ENCODE data around the gene ZNF117. TPM values are rescaled to one million over a fixed set of nuclear protein-coding genes. Genes with fewer than 3 reads are reported as not detected.

Gene ZNF117
- total and polyA plus RNA-seq, 9 of the 15 experiments (the other 6 are each of a cell fraction or from before 2014, with no cell fraction given) = 2.5 to 18.9 (median 14.1) TPM

DNA sequence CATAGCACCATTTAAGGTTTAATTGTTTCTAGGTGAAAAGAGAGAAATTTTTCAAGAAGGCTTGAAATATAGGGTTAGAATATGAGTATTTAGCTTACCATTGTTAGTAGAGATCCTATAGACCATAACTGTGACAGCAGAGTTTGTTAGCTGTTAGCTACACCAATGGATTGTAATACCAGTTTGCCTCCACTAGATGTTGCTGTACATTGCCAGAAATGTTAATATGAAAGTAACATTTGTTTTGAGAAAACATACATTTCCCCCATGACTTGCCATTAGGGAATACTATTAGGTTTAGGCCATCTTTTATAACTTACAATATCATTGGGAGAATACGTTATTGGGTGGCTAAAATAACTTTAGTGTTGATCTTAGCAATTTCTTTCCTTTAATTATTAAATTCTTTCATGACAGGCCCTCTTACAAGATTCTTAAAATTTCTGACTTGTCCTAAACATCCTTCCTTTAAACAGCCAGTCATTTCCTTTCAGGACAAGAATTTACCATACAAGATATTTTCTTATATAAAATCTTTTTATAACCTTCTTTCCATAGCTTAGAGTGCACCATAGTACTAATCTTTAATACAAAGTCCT is 39.5 kb downstream of the ZNF117 start:
- WGBS (ENCODE audit: insufficient coverage, low coverage, missing lambda C conversion rate) = 11% methylated on average over 1 of the region's 1 CpG
- TF ChIP-seq SMC3 (conservative IDR thresholded peaks at IDR 0.05; ENCODE audit: insufficient read depth, low read depth, low read length) (peak; percentile 55), MEIS2 (IDR thresholded peaks at IDR 0.05; ENCODE audit: partially characterized antibody) (peak; percentile 8), JUND (IDR thresholded peaks at IDR 0.05; ENCODE audit: borderline replicate concordance, low read depth, low read length) (0 out of 2 replicates have a peak, but pooled peaks have one; percentile 14), JUND (tag; IDR thresholded peaks at IDR 0.05; ENCODE audit: borderline replicate concordance, low read depth, low read length) (no peak), ARID2 (IDR thresholded peaks at IDR 0.05) (0 out of 2 replicates have a peak, but pooled peaks have one; percentile 18), CC2D1A (IDR thresholded peaks at IDR 0.05) (peak; percentile 53; the same call in 1 of the 2 replicates), TCF7 (IDR thresholded peaks at IDR 0.05; ENCODE audit: borderline replicate concordance) (no peak), ETV1 (tag; conservative IDR thresholded peaks at IDR 0.05; ENCODE audit: low read depth) (0 out of 2 replicates have a peak, but pooled peaks have one; percentile 9), HMG20B (CRISPR knock-in tag; IDR thresholded peaks at IDR 0.05) (no peak), CBX3 (IDR thresholded peaks at IDR 0.05; ENCODE audit: borderline replicate concordance in 1 of 2, low read length in 2 of 2) (0 out of 3 replicates have a peak, but pooled peaks of 1 of the 2 experiments have one; percentile 35)
- TF ChIP-seq, protein P1, sequence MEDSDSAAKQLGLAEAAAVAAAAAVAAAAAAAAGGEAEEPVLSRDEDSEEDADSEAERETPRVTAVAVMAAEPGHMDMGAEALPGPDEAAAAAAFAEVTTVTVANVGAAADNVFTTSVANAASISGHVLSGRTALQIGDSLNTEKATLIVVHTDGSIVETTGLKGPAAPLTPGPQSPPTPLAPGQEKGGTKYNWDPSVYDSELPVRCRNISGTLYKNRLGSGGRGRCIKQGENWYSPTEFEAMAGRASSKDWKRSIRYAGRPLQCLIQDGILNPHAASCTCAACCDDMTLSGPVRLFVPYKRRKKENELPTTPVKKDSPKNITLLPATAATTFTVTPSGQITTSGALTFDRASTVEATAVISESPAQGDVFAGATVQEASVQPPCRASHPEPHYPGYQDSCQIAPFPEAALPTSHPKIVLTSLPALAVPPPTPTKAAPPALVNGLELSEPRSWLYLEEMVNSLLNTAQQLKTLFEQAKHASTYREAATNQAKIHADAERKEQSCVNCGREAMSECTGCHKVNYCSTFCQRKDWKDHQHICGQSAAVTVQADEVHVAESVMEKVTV (CRISPR knock-in tag; IDR thresholded peaks at IDR 0.05) = peak; percentile 60; the same call in 1 of the 2 replicates
- TF ChIP-seq, protein P2, sequence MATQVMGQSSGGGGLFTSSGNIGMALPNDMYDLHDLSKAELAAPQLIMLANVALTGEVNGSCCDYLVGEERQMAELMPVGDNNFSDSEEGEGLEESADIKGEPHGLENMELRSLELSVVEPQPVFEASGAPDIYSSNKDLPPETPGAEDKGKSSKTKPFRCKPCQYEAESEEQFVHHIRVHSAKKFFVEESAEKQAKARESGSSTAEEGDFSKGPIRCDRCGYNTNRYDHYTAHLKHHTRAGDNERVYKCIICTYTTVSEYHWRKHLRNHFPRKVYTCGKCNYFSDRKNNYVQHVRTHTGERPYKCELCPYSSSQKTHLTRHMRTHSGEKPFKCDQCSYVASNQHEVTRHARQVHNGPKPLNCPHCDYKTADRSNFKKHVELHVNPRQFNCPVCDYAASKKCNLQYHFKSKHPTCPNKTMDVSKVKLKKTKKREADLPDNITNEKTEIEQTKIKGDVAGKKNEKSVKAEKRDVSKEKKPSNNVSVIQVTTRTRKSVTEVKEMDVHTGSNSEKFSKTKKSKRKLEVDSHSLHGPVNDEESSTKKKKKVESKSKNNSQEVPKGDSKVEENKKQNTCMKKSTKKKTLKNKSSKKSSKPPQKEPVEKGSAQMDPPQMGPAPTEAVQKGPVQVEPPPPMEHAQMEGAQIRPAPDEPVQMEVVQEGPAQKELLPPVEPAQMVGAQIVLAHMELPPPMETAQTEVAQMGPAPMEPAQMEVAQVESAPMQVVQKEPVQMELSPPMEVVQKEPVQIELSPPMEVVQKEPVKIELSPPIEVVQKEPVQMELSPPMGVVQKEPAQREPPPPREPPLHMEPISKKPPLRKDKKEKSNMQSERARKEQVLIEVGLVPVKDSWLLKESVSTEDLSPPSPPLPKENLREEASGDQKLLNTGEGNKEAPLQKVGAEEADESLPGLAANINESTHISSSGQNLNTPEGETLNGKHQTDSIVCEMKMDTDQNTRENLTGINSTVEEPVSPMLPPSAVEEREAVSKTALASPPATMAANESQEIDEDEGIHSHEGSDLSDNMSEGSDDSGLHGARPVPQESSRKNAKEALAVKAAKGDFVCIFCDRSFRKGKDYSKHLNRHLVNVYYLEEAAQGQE (IDR thresholded peaks at IDR 0.05; ENCODE audit: borderline replicate concordance) = peak; percentile 79
- TF ChIP-seq, protein P2 (CRISPR knock-in tag; IDR thresholded peaks at IDR 0.05; ENCODE audit: low read depth) = no peak

More for the DNA sequence above, 39.5 kb downstream of the ZNF117 start:
- in situ Hi-C loops (cut with MboI) (no loop called here), intact Hi-C loops (cut with micrococcal nuclease) (loop anchor here (2.0 to 10.0 kb wide), 4 partner anchors 46 to 523 kb away; no protein-coding TSS in a partner anchor)
- Histone ChIP-seq H3K4me1 (replicated peaks in 1 of 2; ENCODE audit: control insufficient read depth in 2 of 2, insufficient read depth in 2 of 2, low read length in 2 of 2) (peaks cover 2 to 14% of the 10 kb centered on the region in 2 experiments; a peak in 4 of 5 replicates), H3K36me3 (ENCODE audit: control insufficient read depth, insufficient read depth, low read length) (no peaks in the 10 kb centered on the region), H3K79me2 (ENCODE audit: control insufficient read depth, insufficient read depth, low read length) (no peaks in the 10 kb centered on the region), H3K27ac (ENCODE audit: extremely low read depth, low read depth, low read length) (no peak overlapping the region), H3K4me2 (ENCODE audit: insufficient read depth, low read length) (no peak overlapping the region), H4K20me1 (replicated peaks; ENCODE audit: control insufficient read depth, insufficient read depth, low read length) (no peaks in the 10 kb centered on the region), H3K9me1 (ENCODE audit: control insufficient read depth, insufficient read depth, low read length) (no peaks in the 10 kb centered on the region), H2AFZ (ENCODE audit: low read depth, low read length) (no peak overlapping the region), H3K9me3 (replicated peaks; ENCODE audit: control insufficient read depth, insufficient read depth, low read depth, low read length) (peaks cover 22% of the 10 kb centered on the region), H3K9ac (ENCODE audit: insufficient read depth in 1 of 2, low read depth in 2 of 2, low read length in 2 of 2) (no peak overlapping the region), H3K4me3 (no peak overlapping the region), H3K27me3 (ENCODE audit: control insufficient read depth in 2 of 2, insufficient read depth in 2 of 2, low read length in 2 of 2) (no peaks in the 10 kb centered on the region)
- ATAC-seq (peak; percentile 87), FAIRE-seq (peak; percentile 61), DNase-seq (ENCODE audit: extremely low read depth in 1 of 4, low spot score in 3 of 4) (peak; percentile 27 to 71 (median 44))
- BruUV-seq (replicated peaks) = no TSS peak
- POLR2A ChIA-PET = interaction anchor here (0.7 kb wide), 1 partner anchor 8 kb away, joined by 3 read pairs; no protein-coding TSS in a partner anchor
- CTCF ChIA-PET (ENCODE audit: low intra/inter-chr PET ratio) = interaction anchor here (0.6 to 0.7 kb wide), 2 partner anchors 357 to 1658 kb away, joined by 3 to 4 read pairs; no protein-coding TSS in a partner anchor

All from K562 (cell line).